Measurements from ENCODE around the gene RALBP1. TPM values are rescaled to one million over a fixed set of nuclear protein-coding genes. Genes with fewer than 3 reads are reported as not detected.

RALBP1 gene
- total RNA-seq, 4 donors from 2014 or later = 103 to 164 (median 115) TPM

GRCh38 chr18:9466127-9466526, 9.2 kb upstream of the RALBP1 start:
- Histone ChIP-seq H3K27ac (replicated peaks in 1 of 4) (no peak overlapping the region), H3K9me3 (peaks cover 0 to 17% (median 10%) of the 10 kb centered on the region in 4 donors), H3K4me3 (no peak overlapping the region), H3K4me1 (no peaks in the 10 kb centered on the region), H3K27me3 (no peaks in the 10 kb centered on the region), H3K36me3 (no peaks in the 10 kb centered on the region)
- DNase-seq (ENCODE audit: extremely low spot score) = no peak
- intact Hi-C loops (cut with DNase I) = no loop called here
- TF ChIP-seq EP300 (IDR thresholded peaks at IDR 0.05) (no peak), POLR2AphosphoS5 (IDR thresholded peaks at IDR 0.05) (no peak), POLR2A (IDR thresholded peaks at IDR 0.05; ENCODE audit: low read depth) (no peak)
- TF ChIP-seq, protein P1, sequence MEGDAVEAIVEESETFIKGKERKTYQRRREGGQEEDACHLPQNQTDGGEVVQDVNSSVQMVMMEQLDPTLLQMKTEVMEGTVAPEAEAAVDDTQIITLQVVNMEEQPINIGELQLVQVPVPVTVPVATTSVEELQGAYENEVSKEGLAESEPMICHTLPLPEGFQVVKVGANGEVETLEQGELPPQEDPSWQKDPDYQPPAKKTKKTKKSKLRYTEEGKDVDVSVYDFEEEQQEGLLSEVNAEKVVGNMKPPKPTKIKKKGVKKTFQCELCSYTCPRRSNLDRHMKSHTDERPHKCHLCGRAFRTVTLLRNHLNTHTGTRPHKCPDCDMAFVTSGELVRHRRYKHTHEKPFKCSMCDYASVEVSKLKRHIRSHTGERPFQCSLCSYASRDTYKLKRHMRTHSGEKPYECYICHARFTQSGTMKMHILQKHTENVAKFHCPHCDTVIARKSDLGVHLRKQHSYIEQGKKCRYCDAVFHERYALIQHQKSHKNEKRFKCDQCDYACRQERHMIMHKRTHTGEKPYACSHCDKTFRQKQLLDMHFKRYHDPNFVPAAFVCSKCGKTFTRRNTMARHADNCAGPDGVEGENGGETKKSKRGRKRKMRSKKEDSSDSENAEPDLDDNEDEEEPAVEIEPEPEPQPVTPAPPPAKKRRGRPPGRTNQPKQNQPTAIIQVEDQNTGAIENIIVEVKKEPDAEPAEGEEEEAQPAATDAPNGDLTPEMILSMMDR (IDR thresholded peaks at IDR 0.05) = no peak
- 98% methylated on average over 2 of the region's 2 CpGs for WGBS

DNA sequence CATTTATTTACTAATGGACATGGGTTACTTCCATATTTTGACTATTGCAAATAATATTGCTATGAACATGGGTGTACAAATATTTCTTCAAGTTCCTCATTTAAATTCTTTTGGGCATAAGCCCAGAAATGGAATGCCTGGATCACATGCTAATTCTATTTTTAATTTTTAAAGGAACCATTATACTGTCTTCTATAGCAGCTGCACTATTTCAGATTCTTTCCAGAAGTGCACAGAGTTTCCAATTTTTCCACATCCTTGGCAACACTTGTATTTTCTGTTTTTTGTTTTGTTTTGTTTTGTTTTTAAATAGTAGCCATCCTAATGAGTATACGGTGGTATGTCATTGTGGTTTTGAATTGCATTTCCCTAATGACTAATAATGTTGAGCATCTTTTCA, 8.5 kb upstream of the RALBP1 start:
- 70% methylated on average over 1 of the region's 1 CpG for WGBS
- Histone ChIP-seq H3K9me3 (peaks cover 0 to 17% (median 10%) of the 10 kb centered on the region in 4 donors), H3K27me3 (no peaks in the 10 kb centered on the region), H3K4me1 (no peaks in the 10 kb centered on the region), H3K4me3 (no peak overlapping the region), H3K36me3 (no peaks in the 10 kb centered on the region), H3K27ac (replicated peaks in 1 of 4) (no peak overlapping the region)
- no peak for DNase-seq (ENCODE audit: extremely low spot score)
- TF ChIP-seq EP300 (IDR thresholded peaks at IDR 0.05) (no peak), POLR2AphosphoS5 (IDR thresholded peaks at IDR 0.05) (no peak), POLR2A (IDR thresholded peaks at IDR 0.05; ENCODE audit: low read depth) (no peak)
- TF ChIP-seq, protein P1 (IDR thresholded peaks at IDR 0.05) = no peak
- intact Hi-C loops (cut with DNase I) = no loop called here

- Histone ChIP-seq H3K27me3 (no peaks in the 10 kb centered on the region), H3K4me3 (no peak overlapping the region), H3K36me3 (no peaks in the 10 kb centered on the region), H3K27ac (replicated peaks in 1 of 4) (no peak overlapping the region), H3K9me3 (peaks cover 0 to 17% (median 10%) of the 10 kb centered on the region in 4 donors), H3K4me1 (peaks cover under 1 to 1% (median under 1%) of the 10 kb centered on the region in 4 donors)
- no peak for DNase-seq (ENCODE audit: extremely low spot score)
- intact Hi-C loops (cut with DNase I) = no loop called here
- TF ChIP-seq POLR2AphosphoS5 (IDR thresholded peaks at IDR 0.05) = no peak
- TF ChIP-seq POLR2A (IDR thresholded peaks at IDR 0.05; ENCODE audit: low read depth) = no peak
- TF ChIP-seq EP300 (IDR thresholded peaks at IDR 0.05) = no peak
- TF ChIP-seq, protein P1 (IDR thresholded peaks at IDR 0.05) = no peak
- WGBS = 95% methylated on average over 3 of the region's 3 CpGs
Observed at GRCh38 chr18:9468998-9469397, 6.3 kb upstream of the RALBP1 start.

DNA sequence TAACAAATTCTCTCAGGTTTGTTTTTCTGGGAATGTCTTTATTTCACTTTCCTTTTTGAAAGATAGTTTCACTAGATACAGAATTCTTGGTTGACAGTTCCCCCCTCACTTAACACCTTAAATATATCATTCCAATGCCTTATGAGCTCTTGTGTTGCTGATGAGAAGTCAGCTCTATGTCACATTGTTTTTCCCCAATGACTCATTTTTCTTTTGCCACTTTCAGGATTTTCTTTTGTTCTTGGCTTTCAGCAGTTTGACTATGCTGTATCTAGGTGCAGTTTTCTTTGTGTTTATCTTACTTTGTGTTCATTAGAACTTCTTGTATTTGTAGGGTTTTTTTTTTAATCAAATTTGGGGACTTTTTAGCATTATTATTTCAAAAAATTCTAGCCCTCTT, 5.6 kb upstream of the RALBP1 start:
- H3K27me3 ChIP-seq = no peaks in the 10 kb centered on the region
- H3K27ac ChIP-seq (replicated peaks in 1 of 4) = no peak overlapping the region
- H3K4me3 ChIP-seq = no peak overlapping the region
- TF ChIP-seq POLR2AphosphoS5 (IDR thresholded peaks at IDR 0.05) (no peak), EP300 (IDR thresholded peaks at IDR 0.05) (no peak), POLR2A (IDR thresholded peaks at IDR 0.05; ENCODE audit: low read depth) (no peak)
- TF ChIP-seq, protein P1 (IDR thresholded peaks at IDR 0.05) = no peak
- no peak for DNase-seq (ENCODE audit: extremely low spot score)
- H3K9me3 ChIP-seq = peaks cover 0 to 17% (median 10%) of the 10 kb centered on the region in 4 donors
- intact Hi-C loops (cut with DNase I) = no loop called here
- H3K4me1 ChIP-seq = peaks cover 6 to 7% (median 6%) of the 10 kb centered on the region in 4 donors
- H3K36me3 ChIP-seq = no peaks in the 10 kb centered on the region

All from esophagus muscularis mucosa (tissue), 4 donors.